K562 (cell line): ENCODE results near the gene FTL. TPM values are rescaled to one million over a fixed set of nuclear protein-coding genes. Genes with fewer than 3 reads are reported as not detected.

Experiments
- CBFB ChIP-seq: sonication (generic); formaldehyde crosslinking; IDR thresholded peaks from 2 replicates; pipeline ENCODE4 v1.4.0; 2020; ENCODE audit warnings: mild to moderate bottlenecking, missing genetic modification reagents
- CEBPG ChIP-seq, 3 experiments: fragments of 200-800 bp in 1 of 3; sonication (Bioruptor generic) in 1 of 3; sonication (generic) in 1 of 3; formaldehyde crosslinking in 1 of 3; IDR thresholded peaks in 2 of 3; conservative IDR thresholded peaks in 1 of 3; 2 replicates each; pipeline versions ENCODE4 v1.6.1 to v1.8.0; 2016 to 2022; ENCODE audit warnings: missing compliant biosample characterization in 2 of 3, missing genetic modification characterization in 2 of 3, mild to moderate bottlenecking in 1 of 3, missing genetic modification reagents in 1 of 3
- CREB1 ChIP-seq, 2 experiments: sonication (generic) in 1 of 2; formaldehyde crosslinking in 1 of 2; IDR thresholded peaks; 2 replicates each; pipeline versions ENCODE4 v1.6.1 to v1.8.0; 2012 to 2022; ENCODE audit warnings: inconsistent platforms in 1 of 2, mild to moderate bottlenecking in 1 of 2, missing genetic modification reagents in 1 of 2, moderate library complexity in 1 of 2
- CXXC5 ChIP-seq: fragments of 250-450 bp; sonication (Bioruptor Pico); IDR thresholded peaks from 2 replicates; pipeline ENCODE4 v1.8.0; 2022; ENCODE audit warnings: inconsistent platforms, mild to moderate bottlenecking, moderate library complexity
- DPF2 ChIP-seq: fragments of 450-650 bp; IDR thresholded peaks from 2 replicates; pipeline ENCODE4 v1.6.1; 2016
- GATAD2A ChIP-seq: fragments of 450-650 bp; IDR thresholded peaks from 2 replicates; pipeline ENCODE4 v1.6.1; 2017
- HMGN3 ChIP-seq: IDR thresholded peaks from 2 replicates; pipeline ENCODE4 v1.6.1; 2011; ENCODE audit warnings: borderline replicate concordance, low read depth, mild to moderate bottlenecking, mixed read lengths, low read length; ENCODE audit not compliant: insufficient read length; ENCODE audit errors: extremely low read depth
- KAT2B ChIP-seq: IDR thresholded peaks from one replicate; pipeline ENCODE4 v1.6.1; 2012; ENCODE audit warnings: low read depth, mild to moderate bottlenecking, control low read depth, inconsistent platforms, low read length, moderate library complexity
- L3MBTL2 ChIP-seq: fragments of 450-650 bp; IDR thresholded peaks from 2 replicates; pipeline ENCODE4 v1.6.1; 2016; ENCODE audit warnings: mild to moderate bottlenecking, moderate library complexity
- NEUROD1 ChIP-seq: fragments of 150-350 bp; IDR thresholded peaks from 2 replicates; pipeline ENCODE4 v1.6.1; 2014; ENCODE audit warnings: borderline replicate concordance, low read length, low read depth; ENCODE audit not compliant: partially characterized antibody
- NONO ChIP-seq, 2 experiments: fragments of 200-400 bp in 1 of 2; fragments of 450-650 bp in 1 of 2; formaldehyde crosslinking in 1 of 2; IDR thresholded peaks; 2 replicates each; pipeline ENCODE4 v1.6.1; 2017; ENCODE audit warnings: low read depth in 2 of 2, mild to moderate bottlenecking in 2 of 2, moderate library complexity in 2 of 2, low read length in 1 of 2
- RBBP5 ChIP-seq: fragments of 200-600 bp; sonication (generic); IDR thresholded peaks from 2 replicates; pipeline ENCODE4 v1.6.1; 2012; ENCODE audit warnings: borderline replicate concordance, mild to moderate bottlenecking, low read length, control low read depth, inconsistent platforms; ENCODE audit not compliant: insufficient read depth, poor library complexity, severe bottlenecking
- SMC3 ChIP-seq: conservative IDR thresholded peaks from 2 replicates; pipeline ENCODE4 v1.6.1; 2011; ENCODE audit warnings: low read depth, low read length, improper control_type of control experiment; ENCODE audit not compliant: insufficient read depth
- TOE1 ChIP-seq, 2 experiments: fragments of 450-650 bp in 1 of 2; sonication (generic) in 1 of 2; formaldehyde crosslinking in 1 of 2; IDR thresholded peaks; 2 replicates each; pipeline versions ENCODE4 v1.7.1 to v1.8.0; 2016 to 2022; ENCODE audit warnings: borderline replicate concordance in 2 of 2, mild to moderate bottlenecking in 2 of 2, antibody characterized with exemption in 1 of 2, inconsistent platforms in 1 of 2, low read depth in 1 of 2, missing genetic modification reagents in 1 of 2, moderate library complexity in 1 of 2
- XRCC5 ChIP-seq: fragments of 200-400 bp; formaldehyde crosslinking; IDR thresholded peaks from 2 replicates; pipeline ENCODE4 v1.6.1; 2017; ENCODE audit warnings: low read depth, mild to moderate bottlenecking, low read length
- ZNF57 ChIP-seq: fragments of 450-650 bp; formaldehyde crosslinking; IDR thresholded peaks from 2 replicates; pipeline ENCODE4 v1.4.0; 2020; ENCODE audit warnings: mild to moderate bottlenecking, moderate library complexity
- polyA plus RNA-seq, 8 experiments: library from polyadenylated mRNA; depleted of rRNA in 4 of 8; stranded (reverse) in 5 of 8; unstranded in 3 of 8; fragments of >200 nt; fragmentation: Nextera tagmentation in 2 of 8; fragmentation: Illumina TruSeq in 1 of 8; extraction: Ambion mirVana in 2 of 8; extraction: Trizol in 1 of 8; gene quantifications; 2 replicates each; pipeline versions ENCODE4 v1.2.1 to v1.2.3, GENCODE V29; 2011 to 2014; ENCODE audit warnings: inconsistent platforms in 1 of 8, missing spikeins in 1 of 8
- total RNA-seq, 7 experiments: library from RNA; depleted of rRNA in 6 of 7; stranded (reverse); fragments of >200 nt in 6 of 7; fragmentation: Illumina TruSeq in 2 of 7; extraction: Trizol in 2 of 7; gene quantifications; 2 replicates each; pipeline versions ENCODE4 v1.2.1 to v1.2.3, GENCODE V29; 2011 to 2021; ENCODE audit warnings: low replicate concordance in 1 of 7
- TF ChIP-seq, protein P1 (sequence below), 2 experiments: fragments of 450-650 bp; IDR thresholded peaks; 2 replicates each; pipeline ENCODE4 v1.6.1; 2018; ENCODE audit warnings: mild to moderate bottlenecking in 2 of 2, low read depth in 1 of 2; ENCODE audit not compliant: partially characterized antibody in 2 of 2
- TF ChIP-seq, protein P2 (sequence below): sonication (generic); formaldehyde crosslinking; IDR thresholded peaks from 2 replicates; pipeline ENCODE4 v1.9.0; 2022; ENCODE audit warnings: mild to moderate bottlenecking, missing genetic modification reagents
- TF ChIP-seq, protein P3 (sequence below): fragments of 250-450 bp; sonication (Bioruptor Pico); IDR thresholded peaks from 2 replicates; pipeline ENCODE4 v1.4.0; 2020; ENCODE audit warnings: mild to moderate bottlenecking

Gene FTL
- total and polyA plus RNA-seq, 9 of the 15 experiments (the other 6 are each of a cell fraction or from before 2014, with no cell fraction given) = 1,231 to 27,415 (median 3,965) TPM

DNA sequence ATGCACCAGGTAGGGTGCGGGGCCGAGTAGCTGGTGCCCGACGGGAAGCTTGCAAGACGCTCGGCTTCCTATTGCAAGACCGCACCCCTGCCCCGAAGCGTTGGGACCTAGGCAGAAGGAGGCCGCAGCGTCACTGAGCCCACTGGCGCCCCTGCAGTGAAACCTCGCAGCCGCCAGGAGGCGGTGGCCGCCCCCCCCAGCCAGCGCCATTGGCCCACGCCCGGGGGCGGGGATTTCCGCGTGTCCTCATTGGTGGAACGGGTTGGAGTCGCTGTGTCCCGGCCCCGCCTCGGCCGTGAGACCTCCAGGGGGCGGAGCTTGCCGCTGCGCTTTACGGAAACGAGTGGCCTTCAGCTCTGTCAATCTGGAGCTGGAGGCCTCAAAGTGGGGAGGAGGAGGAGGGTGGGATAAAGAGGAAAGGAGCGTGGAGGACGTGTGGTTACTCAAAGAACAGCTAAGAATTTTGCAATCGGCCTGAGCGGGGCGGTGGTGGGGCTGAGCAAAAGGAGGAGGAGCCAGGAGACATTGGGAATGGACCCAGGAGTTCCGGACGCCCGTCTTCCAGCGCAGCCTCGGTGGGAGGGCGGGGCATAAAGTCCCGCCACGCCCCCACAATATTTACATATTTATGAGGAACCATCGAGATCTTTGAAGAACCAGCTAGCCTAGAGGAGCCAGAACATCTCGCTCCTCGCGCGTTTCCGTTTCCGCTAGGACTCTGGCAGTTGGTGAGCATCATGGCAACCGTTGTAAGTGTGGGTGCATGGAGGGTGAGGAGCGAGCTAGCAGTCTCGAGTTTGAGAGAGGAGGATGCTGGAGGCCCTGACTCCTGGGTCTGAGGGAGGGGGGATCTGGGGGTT is 28.3 kb downstream of the FTL start, which contains the start of the genes GYS1 and RUVBL2 (continued):
- TF ChIP-seq, protein P1, sequence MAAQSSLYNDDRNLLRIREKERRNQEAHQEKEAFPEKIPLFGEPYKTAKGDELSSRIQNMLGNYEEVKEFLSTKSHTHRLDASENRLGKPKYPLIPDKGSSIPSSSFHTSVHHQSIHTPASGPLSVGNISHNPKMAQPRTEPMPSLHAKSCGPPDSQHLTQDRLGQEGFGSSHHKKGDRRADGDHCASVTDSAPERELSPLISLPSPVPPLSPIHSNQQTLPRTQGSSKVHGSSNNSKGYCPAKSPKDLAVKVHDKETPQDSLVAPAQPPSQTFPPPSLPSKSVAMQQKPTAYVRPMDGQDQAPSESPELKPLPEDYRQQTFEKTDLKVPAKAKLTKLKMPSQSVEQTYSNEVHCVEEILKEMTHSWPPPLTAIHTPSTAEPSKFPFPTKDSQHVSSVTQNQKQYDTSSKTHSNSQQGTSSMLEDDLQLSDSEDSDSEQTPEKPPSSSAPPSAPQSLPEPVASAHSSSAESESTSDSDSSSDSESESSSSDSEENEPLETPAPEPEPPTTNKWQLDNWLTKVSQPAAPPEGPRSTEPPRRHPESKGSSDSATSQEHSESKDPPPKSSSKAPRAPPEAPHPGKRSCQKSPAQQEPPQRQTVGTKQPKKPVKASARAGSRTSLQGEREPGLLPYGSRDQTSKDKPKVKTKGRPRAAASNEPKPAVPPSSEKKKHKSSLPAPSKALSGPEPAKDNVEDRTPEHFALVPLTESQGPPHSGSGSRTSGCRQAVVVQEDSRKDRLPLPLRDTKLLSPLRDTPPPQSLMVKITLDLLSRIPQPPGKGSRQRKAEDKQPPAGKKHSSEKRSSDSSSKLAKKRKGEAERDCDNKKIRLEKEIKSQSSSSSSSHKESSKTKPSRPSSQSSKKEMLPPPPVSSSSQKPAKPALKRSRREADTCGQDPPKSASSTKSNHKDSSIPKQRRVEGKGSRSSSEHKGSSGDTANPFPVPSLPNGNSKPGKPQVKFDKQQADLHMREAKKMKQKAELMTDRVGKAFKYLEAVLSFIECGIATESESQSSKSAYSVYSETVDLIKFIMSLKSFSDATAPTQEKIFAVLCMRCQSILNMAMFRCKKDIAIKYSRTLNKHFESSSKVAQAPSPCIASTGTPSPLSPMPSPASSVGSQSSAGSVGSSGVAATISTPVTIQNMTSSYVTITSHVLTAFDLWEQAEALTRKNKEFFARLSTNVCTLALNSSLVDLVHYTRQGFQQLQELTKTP (IDR thresholded peaks at IDR 0.05; ENCODE audit: low read depth in 1 of 2, partially characterized antibody in 2 of 2) = peak in 1 of 2 experiments; percentile 23
- no peak for TF ChIP-seq KAT2B
- TF ChIP-seq, protein P2, sequence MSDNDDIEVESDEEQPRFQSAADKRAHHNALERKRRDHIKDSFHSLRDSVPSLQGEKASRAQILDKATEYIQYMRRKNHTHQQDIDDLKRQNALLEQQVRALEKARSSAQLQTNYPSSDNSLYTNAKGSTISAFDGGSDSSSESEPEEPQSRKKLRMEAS (CRISPR knock-in tag) = peak; percentile 28; the same call in 1 of the 2 replicates
- TF ChIP-seq RBBP5 = peak; percentile 53
- peak; percentile 98 for TF ChIP-seq GATAD2A
- TF ChIP-seq CREB1 (IDR thresholded peaks at IDR 0.05) = peak; percentile 74
- TF ChIP-seq CREB1 (CRISPR knock-in tag; IDR thresholded peaks at IDR 0.05) = peak; percentile 85
- peak; percentile 86 for TF ChIP-seq XRCC5
- 0 out of 2 replicates have a peak, but pooled peaks have one; percentile 21 for TF ChIP-seq DPF2
- TF ChIP-seq L3MBTL2 = peak; percentile 56
- TF ChIP-seq CEBPG (CRISPR knock-in tag; IDR thresholded peaks at IDR 0.05) = peak; percentile 49
- TF ChIP-seq CEBPG (tag; conservative IDR thresholded peaks at IDR 0.05 in 1 of 2, IDR thresholded peaks at IDR 0.05 in 1 of 2) = no peak
- peak; percentile 10; the same call in 1 of the 2 replicates for TF ChIP-seq TOE1 (IDR thresholded peaks at IDR 0.05; ENCODE audit: borderline replicate concordance)
- no peak for TF ChIP-seq TOE1 (CRISPR knock-in tag; IDR thresholded peaks at IDR 0.05; ENCODE audit: borderline replicate concordance, low read depth)
- TF ChIP-seq HMGN3 = peak; percentile 86
- TF ChIP-seq, protein P3, sequence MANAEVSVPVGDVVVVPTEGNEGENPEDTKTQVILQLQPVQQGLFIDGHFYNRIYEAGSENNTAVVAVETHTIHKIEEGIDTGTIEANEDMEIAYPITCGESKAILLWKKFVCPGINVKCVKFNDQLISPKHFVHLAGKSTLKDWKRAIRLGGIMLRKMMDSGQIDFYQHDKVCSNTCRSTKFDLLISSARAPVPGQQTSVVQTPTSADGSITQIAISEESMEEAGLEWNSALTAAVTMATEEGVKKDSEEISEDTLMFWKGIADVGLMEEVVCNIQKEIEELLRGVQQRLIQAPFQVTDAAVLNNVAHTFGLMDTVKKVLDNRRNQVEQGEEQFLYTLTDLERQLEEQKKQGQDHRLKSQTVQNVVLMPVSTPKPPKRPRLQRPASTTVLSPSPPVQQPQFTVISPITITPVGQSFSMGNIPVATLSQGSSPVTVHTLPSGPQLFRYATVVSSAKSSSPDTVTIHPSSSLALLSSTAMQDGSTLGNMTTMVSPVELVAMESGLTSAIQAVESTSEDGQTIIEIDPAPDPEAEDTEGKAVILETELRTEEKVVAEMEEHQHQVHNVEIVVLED (CRISPR knock-in tag) = peak; percentile 83
- peak; percentile 47; the same call in 1 of the 2 replicates for TF ChIP-seq SMC3
- TF ChIP-seq CBFB (CRISPR knock-in tag) = 0 out of 2 replicates have a peak, but pooled peaks have one; percentile 12
- 0 out of 4 replicates have a peak, but pooled peaks of 1 of the 2 experiments have one; percentile 72 for TF ChIP-seq NONO (IDR thresholded peaks at IDR 0.05; ENCODE audit: low read depth in 2 of 2, low read length in 1 of 2)
- TF ChIP-seq NEUROD1 = peak; percentile 77
- TF ChIP-seq ZNF57 (CRISPR knock-in tag) = no peak
- peak; percentile 73 for TF ChIP-seq CXXC5 (CRISPR knock-in tag)
